PC-3 (cell line): Measurements from ENCODE around the gene CXCR4. TPM values are rescaled to one million over a fixed set of nuclear protein-coding genes. Genes with fewer than 3 reads are reported as not detected.

ENCODE experiments used
- ATAC-seq: fragments of 200-7000 bp; cut with Tn5 transposase; 2 replicates; pipeline ENCODE4 v1.9.1; 2020; ENCODE audit warnings: mild to moderate bottlenecking, moderate library complexity
- BruUV-seq: library from RNA; stranded (reverse); fragments of 400-500 nt; replicated peaks from 2 replicates; lab custom pipeline; 2021; lab: Mats Ljungman, UMichigan
- CTCF ChIA-PET: fragments of 300-600 bp; sonication (Branson Sonifier 250); formaldehyde crosslinking; loops from one replicate; lab custom pipeline; 2022; ENCODE audit warnings: antibody characterized with exemption; lab: Charles Lee
- POLR2A ChIA-PET: fragments of 300-600 bp; sonication (Branson Sonifier 250); formaldehyde crosslinking; loops from one replicate; lab custom pipeline; 2022; ENCODE audit warnings: antibody characterized with exemption; ENCODE audit not compliant: unreplicated experiment; lab: Charles Lee
- DNase-seq: peaks from one replicate; pipeline ENCODE4 v3.0.0-alpha.2; 2015
- H2AFZ ChIP-seq: fragments of 300-600 bp; sonication (generic); 2 replicates; pipeline ENCODE4 v1.6.0; 2016; ENCODE audit warnings: antibody characterized with exemption, low read length
- H3F3A ChIP-seq: fragments of 300-600 bp; sonication (generic); one replicate; pipeline ENCODE4 v1.6.0; 2017; ENCODE audit warnings: antibody characterized with exemption, low read length, control low read depth, mild to moderate bottlenecking; ENCODE audit not compliant: unreplicated experiment
- H3K27ac ChIP-seq: fragments of 300-600 bp; sonication (generic); 2 replicates; pipeline ENCODE4 v1.5.1; 2016; ENCODE audit warnings: mild to moderate bottlenecking, low read length
- H3K27me3 ChIP-seq: fragments of 300-600 bp; sonication (generic); 2 replicates; pipeline ENCODE4 v1.6.1; 2016; ENCODE audit warnings: low read length, mixed read lengths
- H3K36me3 ChIP-seq: fragments of 300-600 bp; sonication (generic); 2 replicates; pipeline ENCODE4 v1.6.1; 2016; ENCODE audit warnings: low read depth, mixed run types, low read length, mixed read lengths
- H3K4me1 ChIP-seq: fragments of 300-600 bp; sonication (generic); 2 replicates; pipeline ENCODE4 v1.5.1; 2016; ENCODE audit warnings: low read length; ENCODE audit not compliant: insufficient read depth
- H3K4me2 ChIP-seq: fragments of 300-600 bp; sonication (generic); 2 replicates; pipeline ENCODE4 v1.6.0; 2016; ENCODE audit warnings: low read length
- H3K4me3 ChIP-seq: fragments of 300-600 bp; sonication (generic); 2 replicates; pipeline ENCODE4 v1.5.1; 2016; ENCODE audit warnings: mild to moderate bottlenecking, low read length, mixed read lengths
- H3K79me2 ChIP-seq: fragments of 300-600 bp; sonication (generic); 2 replicates; pipeline ENCODE4 v1.6.1; 2017; ENCODE audit warnings: low read length, mixed read lengths
- H3K9ac ChIP-seq: fragments of 300-600 bp; sonication (generic); 2 replicates; pipeline ENCODE4 v1.6.0; 2016; ENCODE audit warnings: mild to moderate bottlenecking, low read length
- H3K9me2 ChIP-seq: fragments of 300-600 bp; sonication (generic); replicated peaks from 2 replicates; pipeline ENCODE4 v1.6.1; 2016; ENCODE audit warnings: mixed run types, low read length, mixed read lengths
- H3K9me3 ChIP-seq: fragments of 300-600 bp; sonication (generic); 2 replicates; pipeline ENCODE4 v1.6.1; 2016; ENCODE audit warnings: low read length, mixed read lengths
- H4K20me1 ChIP-seq: fragments of 300-600 bp; sonication (generic); 2 replicates; pipeline ENCODE4 v1.6.1; 2016; ENCODE audit warnings: low read length, mixed read lengths
- EZH2 ChIP-seq: fragments of 300-600 bp; sonication (generic); IDR thresholded peaks from one replicate; pipeline ENCODE4 v1.6.1; 2017; ENCODE audit warnings: antibody characterized with exemption, mild to moderate bottlenecking, low read length; ENCODE audit not compliant: unreplicated experiment
- EZH2phosphoT487 ChIP-seq: fragments of 300-600 bp; sonication (generic); IDR thresholded peaks from 2 replicates; pipeline ENCODE4 v1.6.1; 2018; ENCODE audit warnings: mild to moderate bottlenecking, antibody characterized with exemption, low read length, borderline replicate concordance
- intact Hi-C: fragments of 100-400 bp; cut with micrococcal nuclease; formaldehyde crosslinking; loops from 2 replicates; pipeline ENCODE4 v1.9.0; 2023
- total RNA-seq: library from RNA; depleted of rRNA; stranded (reverse); fragments of >200 nt; gene quantifications from 2 replicates; pipeline ENCODE4 v1.2.3, GENCODE V29; 2014
- TF ChIP-seq, protein P1 (sequence below): fragments of 300-600 bp; sonication (generic); conservative IDR thresholded peaks from 2 replicates; pipeline ENCODE4 v1.5.1; 2017; ENCODE audit warnings: antibody characterized with exemption, low read depth, mild to moderate bottlenecking, low read length

The CXCR4 gene
- total RNA-seq, 1 experiment from 2014 or later: 2.1 TPM

DNA sequence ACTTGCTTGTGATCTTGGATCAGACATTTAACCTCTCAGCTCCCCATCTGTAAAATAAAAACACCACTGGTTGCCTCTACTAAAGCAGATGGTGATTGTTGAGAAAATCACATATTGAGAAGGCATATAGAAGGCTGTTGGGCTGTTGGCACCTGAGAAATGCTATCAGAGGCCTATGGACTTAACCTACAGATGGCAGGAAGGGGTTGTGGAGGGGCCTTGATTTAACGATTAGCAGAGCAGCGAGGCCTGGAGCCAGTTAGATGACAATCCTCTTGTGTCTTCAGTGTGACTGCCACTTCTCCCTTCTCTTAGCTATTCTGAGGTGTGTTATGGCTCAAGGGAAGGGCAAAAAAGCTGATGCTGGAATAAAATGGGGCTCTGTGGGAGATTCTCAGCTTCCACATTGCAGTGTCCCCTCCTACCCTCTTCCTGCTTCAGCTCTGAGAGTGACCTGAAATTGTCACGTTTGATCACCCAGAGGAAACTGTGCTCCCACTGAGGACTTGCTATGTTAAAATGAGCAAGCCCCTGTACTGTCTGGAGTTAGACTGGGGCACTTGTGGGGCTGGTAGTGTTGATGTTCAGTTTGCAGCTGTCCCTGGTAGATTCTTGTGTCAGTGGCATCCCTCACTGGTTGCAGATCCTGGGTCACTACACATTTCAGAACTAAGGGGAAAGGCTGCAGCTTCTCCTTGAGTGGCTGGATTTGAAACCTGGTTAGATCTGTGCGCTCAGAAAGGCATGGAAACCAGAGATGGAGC is 31.5 kb downstream of the CXCR4 start:
- ChIA-PET CTCF (interaction anchor here (0.7 kb wide), 1 partner anchor 1210 kb away, joined by 3 read pairs; no protein-coding TSS in a partner anchor), POLR2A (no interaction called here)
- Histone ChIP-seq H3K27me3 (no peaks in the 10 kb centered on the region), H3K9ac (no peak overlapping the region), H3K4me1 (peaks cover 19% of the 10 kb centered on the region), H3K79me2 (no peaks in the 10 kb centered on the region), H2AFZ (no peak overlapping the region), H3K27ac (peak overlapping the region; percentile 46), H3K4me3 (no peak overlapping the region), H4K20me1 (no peaks in the 10 kb centered on the region), H3K9me3 (no peaks in the 10 kb centered on the region), H3F3A (no peaks in the 10 kb centered on the region), H3K9me2 (no peaks in the 10 kb centered on the region), H3K36me3 (no peaks in the 10 kb centered on the region), H3K4me2 (peak overlapping the region; percentile 58; the same call in 1 of the 2 replicates)
- TF ChIP-seq EZH2phosphoT487 (no peak), EZH2 (no peak)
- TF ChIP-seq, protein P1, sequence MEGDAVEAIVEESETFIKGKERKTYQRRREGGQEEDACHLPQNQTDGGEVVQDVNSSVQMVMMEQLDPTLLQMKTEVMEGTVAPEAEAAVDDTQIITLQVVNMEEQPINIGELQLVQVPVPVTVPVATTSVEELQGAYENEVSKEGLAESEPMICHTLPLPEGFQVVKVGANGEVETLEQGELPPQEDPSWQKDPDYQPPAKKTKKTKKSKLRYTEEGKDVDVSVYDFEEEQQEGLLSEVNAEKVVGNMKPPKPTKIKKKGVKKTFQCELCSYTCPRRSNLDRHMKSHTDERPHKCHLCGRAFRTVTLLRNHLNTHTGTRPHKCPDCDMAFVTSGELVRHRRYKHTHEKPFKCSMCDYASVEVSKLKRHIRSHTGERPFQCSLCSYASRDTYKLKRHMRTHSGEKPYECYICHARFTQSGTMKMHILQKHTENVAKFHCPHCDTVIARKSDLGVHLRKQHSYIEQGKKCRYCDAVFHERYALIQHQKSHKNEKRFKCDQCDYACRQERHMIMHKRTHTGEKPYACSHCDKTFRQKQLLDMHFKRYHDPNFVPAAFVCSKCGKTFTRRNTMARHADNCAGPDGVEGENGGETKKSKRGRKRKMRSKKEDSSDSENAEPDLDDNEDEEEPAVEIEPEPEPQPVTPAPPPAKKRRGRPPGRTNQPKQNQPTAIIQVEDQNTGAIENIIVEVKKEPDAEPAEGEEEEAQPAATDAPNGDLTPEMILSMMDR: no peak
- intact Hi-C loops: no loop called here
- DNase-seq (no peak), ATAC-seq (peak; percentile 25)
- no TSS peak for BruUV-seq

DNA sequence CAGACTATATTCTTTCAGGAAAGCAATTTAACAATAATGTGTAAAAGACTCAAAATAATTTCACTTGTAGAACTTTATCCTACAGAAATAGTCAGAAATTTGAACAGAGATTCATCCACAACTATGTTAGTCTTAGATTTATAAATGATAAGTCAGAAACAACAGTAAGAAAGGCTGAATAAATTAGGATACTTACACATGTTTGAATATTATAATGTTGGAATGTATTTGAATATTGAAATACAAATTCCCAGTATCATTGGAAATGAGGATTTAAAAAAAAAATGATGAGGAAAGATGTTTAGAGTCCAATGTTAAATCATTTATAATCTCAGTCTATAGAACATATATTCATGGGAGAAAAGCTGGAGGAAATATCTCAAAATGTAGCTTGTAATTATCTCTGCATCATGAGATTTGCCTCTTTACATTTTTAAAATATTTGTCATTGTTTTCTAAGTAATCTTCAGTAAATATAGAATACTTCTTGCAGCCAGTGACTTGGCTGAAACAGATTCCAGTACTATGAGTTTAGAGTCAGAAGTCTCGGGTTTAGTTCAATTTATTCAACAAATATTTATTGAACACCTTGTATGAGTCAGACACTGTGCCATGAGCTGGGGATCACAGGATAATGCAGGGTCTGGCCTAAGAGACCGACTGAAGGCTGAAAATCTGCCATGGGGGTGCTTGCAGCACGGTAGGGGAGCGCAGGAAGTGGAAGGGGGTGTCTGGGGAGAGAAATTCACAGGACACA is 32.3 kb downstream of the CXCR4 start:
- H3K9me3 ChIP-seq: no peaks in the 10 kb centered on the region
- no peaks in the 10 kb centered on the region for H3K36me3 ChIP-seq
- TF ChIP-seq EZH2phosphoT487 (no peak), EZH2 (no peak)
- TF ChIP-seq, protein P1: no peak
- H3K79me2 ChIP-seq: no peaks in the 10 kb centered on the region
- no peaks in the 10 kb centered on the region for H4K20me1 ChIP-seq
- ChIA-PET POLR2A (no interaction called here), CTCF (interaction anchor here (0.7 kb wide), 1 partner anchor 1211 kb away, joined by 3 read pairs; no protein-coding TSS in a partner anchor)
- no TSS peak for BruUV-seq
- H3K4me1 ChIP-seq: peaks cover 17% of the 10 kb centered on the region
- H3K27me3 ChIP-seq: no peaks in the 10 kb centered on the region
- intact Hi-C loops: no loop called here
- DNase-seq: peak; percentile 74
- H3F3A ChIP-seq: no peaks in the 10 kb centered on the region
- ATAC-seq: peak; percentile 90
- no peaks in the 10 kb centered on the region for H3K9me2 ChIP-seq
- H2AFZ ChIP-seq: no peak overlapping the region
- H3K9ac ChIP-seq: no peak overlapping the region
- peak overlapping the region; percentile 58 for H3K4me2 ChIP-seq
- peak overlapping the region; percentile 49 for H3K27ac ChIP-seq
- H3K4me3 ChIP-seq: no peak overlapping the region
